Measurements from ENCODE around the gene RAD51B. TPM values are rescaled to one million over a fixed set of nuclear protein-coding genes. Genes with fewer than 3 reads are reported as not detected.

RAD51B gene
- total RNA-seq, 4 donors from 2014 or later = 8.9 to 30.3 (median 10.4) TPM

DNA sequence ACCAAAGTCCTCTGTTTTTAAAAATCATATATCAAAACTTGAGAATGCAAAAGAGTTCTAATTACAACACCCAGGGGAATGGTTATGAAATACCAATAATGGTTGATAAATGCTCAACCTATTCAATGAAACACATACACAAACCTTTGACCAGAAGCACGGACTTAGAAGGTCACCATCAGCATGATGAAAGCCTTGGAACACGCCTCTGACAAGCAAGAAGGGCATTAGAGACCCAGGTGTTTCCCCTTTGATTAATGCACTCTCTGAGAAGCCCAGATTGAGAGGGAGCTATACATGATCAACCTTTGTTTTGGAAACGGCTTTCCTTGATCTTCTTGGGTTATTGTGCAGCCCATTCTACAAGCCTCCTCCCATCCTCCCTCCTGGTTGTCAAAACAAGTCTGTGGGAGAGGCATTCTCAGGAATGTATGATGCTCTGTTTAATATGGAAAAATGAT is 904.3 kb downstream of the RAD51B start:
- TF ChIP-seq, protein P1, sequence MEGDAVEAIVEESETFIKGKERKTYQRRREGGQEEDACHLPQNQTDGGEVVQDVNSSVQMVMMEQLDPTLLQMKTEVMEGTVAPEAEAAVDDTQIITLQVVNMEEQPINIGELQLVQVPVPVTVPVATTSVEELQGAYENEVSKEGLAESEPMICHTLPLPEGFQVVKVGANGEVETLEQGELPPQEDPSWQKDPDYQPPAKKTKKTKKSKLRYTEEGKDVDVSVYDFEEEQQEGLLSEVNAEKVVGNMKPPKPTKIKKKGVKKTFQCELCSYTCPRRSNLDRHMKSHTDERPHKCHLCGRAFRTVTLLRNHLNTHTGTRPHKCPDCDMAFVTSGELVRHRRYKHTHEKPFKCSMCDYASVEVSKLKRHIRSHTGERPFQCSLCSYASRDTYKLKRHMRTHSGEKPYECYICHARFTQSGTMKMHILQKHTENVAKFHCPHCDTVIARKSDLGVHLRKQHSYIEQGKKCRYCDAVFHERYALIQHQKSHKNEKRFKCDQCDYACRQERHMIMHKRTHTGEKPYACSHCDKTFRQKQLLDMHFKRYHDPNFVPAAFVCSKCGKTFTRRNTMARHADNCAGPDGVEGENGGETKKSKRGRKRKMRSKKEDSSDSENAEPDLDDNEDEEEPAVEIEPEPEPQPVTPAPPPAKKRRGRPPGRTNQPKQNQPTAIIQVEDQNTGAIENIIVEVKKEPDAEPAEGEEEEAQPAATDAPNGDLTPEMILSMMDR (IDR thresholded peaks at IDR 0.05) = no peak
- DNase-seq (ENCODE audit: low spot score) = no peak
- ATAC-seq (ENCODE audit: low FRiP score) = peak; percentile 46

DNA sequence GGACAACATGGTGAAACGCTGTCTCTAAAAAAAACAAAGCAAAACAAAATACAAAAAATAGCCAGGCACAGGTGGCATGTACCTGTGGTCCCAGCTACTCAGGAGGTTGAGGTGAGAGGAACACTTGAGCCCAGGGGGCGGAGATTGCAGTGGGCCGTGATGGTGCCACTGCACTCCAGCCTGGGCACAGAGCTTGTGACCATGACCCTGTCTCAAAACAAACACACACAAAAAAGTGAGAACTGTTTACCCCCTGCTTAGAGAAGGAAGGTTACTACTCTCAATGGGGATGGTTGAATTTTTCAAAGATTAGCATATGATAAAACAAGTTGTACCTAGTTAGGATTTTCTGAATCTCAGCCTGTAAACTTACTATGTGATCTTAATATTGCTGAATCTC is 905.3 kb downstream of the RAD51B start:
- DNase-seq (ENCODE audit: low spot score) = no peak
- TF ChIP-seq, protein P1 (IDR thresholded peaks at IDR 0.05) = no peak
- ATAC-seq (ENCODE audit: low FRiP score) = no peak

DNA sequence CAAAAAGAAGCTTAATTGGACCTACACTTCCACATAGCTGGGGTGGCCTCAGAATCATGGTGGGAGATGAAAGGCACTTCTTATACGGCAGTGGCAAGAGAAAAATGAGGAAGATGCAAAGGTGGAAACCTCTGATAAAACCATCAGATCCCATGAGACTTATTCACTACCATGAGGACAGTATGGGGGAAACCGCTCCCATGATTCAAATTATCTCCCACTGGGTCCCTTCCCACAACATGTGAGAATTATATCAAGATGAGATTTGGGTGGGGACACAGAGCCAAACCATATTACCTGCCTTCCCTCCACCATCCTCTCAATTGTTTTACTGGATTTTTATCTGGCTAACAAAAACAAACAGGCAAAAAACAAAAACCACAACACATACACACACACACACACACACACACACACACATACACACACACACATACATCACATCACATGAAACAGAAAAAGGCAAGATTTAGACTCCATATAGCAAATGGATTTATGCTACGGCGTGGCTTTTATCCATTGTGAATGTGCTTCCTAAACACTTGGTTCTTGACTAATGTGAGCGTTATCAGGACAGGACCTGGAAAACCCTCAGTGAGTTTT is 906.6 kb downstream of the RAD51B start:
- DNase-seq (ENCODE audit: low spot score) (no peak), ATAC-seq (ENCODE audit: low FRiP score) (no peak)
- TF ChIP-seq, protein P1 (IDR thresholded peaks at IDR 0.05) = no peak

DNA sequence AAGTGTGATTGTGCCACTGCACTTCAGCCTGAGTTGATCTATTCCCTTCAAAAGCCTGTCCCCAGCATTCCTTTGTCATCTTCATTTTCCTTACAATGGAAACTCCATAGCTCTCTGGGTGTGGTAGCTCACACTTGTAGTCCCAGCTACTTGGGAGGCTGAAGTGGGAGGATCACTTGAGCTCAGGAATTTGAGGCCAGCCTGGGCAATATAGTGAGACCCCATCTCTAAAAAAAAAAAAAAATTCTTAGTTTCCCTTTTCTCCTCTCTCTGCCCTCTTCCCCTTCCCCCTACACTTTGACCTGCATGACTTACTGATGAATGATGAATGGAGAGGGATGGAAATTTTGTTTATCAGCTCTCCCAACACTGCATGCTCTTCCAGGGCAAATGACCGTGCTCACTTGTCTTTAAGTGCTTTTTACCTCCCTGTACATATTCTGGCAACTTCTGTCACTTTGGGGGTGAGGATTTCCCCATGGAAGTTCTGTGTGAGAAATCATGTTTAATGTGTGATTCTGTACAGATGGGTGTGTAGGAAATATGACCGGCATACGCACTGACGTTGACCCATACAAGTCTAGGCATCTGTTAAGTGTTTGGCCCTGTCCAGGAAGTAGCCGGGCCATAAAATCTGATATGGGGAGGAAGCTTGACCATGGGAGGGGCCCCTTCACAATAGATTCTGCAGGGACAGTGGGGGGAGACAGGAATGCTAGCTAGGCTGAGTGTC is 907.9 kb downstream of the RAD51B start:
- ATAC-seq (ENCODE audit: low FRiP score) = no peak
- TF ChIP-seq, protein P1 (IDR thresholded peaks at IDR 0.05) = no peak
- DNase-seq (ENCODE audit: low spot score) = no peak

DNA sequence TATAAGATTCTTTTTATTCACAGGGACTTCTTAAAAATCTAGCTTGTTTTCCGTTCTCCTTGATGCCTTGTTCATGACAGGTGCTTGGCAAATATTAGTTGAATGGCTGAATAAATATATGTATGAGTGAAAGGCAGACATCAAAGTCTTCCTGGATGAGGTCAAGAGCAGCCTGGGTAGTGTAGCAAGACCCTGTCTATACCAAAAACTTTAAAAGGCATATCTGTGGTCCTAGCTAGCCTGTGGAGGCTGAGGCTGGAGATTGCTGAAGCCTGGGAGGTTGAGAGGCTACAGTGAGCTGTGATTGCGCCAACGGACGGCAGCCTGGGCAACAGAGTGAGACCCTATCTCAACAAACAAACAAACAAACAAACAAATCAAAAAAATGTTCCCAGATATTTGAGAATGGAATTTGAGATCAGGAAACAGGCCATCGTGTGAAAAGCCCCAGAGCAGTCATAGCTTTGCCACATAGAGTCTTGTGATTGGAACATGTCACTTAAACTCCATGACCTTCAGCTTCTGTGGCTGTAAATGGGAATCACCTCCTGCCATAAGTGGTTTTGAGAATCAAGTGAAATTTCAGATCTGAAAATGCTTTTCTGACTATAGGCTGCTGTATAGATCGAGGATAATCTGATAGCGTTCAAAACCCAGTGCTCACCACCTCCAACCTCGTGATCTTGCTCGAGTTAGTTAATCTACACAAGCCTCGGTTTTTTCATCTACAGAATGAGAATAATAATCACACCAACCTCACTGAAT is 908.9 kb downstream of the RAD51B start:
- DNase-seq (ENCODE audit: low spot score) (no peak), ATAC-seq (ENCODE audit: low FRiP score) (no peak)
- TF ChIP-seq, protein P1 (IDR thresholded peaks at IDR 0.05) = no peak

DNA sequence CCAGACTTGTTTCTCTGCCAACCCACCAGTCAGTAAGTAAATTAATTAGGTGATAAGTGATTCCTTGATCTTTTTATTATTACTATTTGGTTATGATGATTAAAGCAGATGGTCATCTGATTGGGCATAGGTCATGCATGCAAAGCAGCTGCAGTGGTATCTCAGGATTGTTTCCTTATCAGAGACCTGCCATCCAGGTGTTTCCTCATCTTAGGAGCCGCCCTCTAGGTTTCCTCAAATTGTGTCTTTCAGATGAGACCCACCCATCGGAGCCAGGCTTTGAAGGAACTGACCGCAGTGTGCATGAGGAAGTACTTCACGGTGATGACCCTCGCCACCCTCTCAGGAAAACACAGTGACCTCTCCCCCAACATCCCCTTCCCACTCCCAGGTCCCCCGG is 910.0 kb downstream of the RAD51B start:
- TF ChIP-seq, protein P1 (IDR thresholded peaks at IDR 0.05) = no peak
- no peak for ATAC-seq (ENCODE audit: low FRiP score)
- DNase-seq (ENCODE audit: low spot score) = no peak

All from omental fat pad (tissue), 4 donors.